ENCODE results near the gene TSPAN16.

The TSPAN16 gene, protein sequence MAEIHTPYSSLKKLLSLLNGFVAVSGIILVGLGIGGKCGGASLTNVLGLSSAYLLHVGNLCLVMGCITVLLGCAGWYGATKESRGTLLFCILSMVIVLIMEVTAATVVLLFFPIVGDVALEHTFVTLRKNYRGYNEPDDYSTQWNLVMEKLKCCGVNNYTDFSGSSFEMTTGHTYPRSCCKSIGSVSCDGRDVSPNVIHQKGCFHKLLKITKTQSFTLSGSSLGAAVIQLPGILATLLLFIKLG

DNA sequence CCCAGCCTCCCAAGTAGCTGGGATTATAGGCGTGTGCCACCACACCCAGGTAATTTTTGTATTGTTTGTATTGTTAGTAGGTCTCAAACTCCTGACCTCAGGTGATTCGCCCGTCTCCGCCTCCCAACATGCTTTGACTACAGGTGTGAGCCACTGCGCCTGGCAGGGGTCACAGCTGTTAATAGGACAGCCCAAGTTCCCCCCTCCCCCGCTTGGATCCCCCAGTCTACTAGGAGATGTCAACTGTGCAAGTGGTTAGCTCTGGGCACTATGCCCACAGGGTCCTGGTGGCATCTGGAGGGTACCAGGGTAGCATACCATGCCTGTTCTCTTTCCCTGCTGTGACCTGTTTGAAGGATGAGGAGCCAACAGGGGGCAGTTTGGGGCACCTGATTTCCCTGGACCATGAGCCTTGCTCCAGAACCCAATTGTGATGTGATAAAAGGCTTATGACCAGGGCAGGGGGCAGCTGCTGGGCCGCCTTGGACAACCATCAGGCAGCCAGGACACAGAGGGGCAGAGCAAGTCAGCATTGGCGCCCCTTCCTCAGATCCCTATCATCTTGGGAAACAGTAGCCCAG, at the start of gene TSPAN16:
Gene TSPAN16 (plus strand): TSS at position 496 of the 581 bp plus-strand sequence. CDS start 138 bp downstream, outside the sequence.
- no peak for DNase-seq (ENCODE audit: low read depth)

DNA sequence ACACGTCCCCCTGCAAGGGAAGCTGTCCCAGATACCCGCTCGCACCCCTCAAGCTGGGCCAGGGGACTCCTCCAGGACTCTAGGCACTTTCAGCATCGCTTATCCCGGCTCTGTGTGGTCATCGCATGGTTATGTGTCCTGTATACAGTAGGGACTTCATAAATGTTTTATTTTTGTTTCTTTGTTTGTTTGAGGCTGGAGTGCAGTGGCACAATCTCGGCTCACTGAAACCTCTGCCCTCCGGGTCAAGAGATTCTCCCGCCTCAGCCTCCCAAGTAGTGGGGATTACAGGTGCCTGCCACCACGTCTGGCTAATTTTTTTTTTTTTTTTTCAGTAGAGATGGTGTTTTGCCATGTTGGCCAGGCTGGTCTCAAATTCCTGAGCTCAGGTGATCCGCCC, 49.0 kb upstream of the TSPAN16 start:
- no peak for DNase-seq (ENCODE audit: low read depth)

GRCh38 chr19:11247391-11247790, 48.6 kb upstream of the TSPAN16 start:
- DNase-seq (ENCODE audit: low read depth): no peak

GRCh38 chr19:11247934-11248333, 48.0 kb upstream of the TSPAN16 start:
- DNase-seq (ENCODE audit: low read depth): no peak

DNA sequence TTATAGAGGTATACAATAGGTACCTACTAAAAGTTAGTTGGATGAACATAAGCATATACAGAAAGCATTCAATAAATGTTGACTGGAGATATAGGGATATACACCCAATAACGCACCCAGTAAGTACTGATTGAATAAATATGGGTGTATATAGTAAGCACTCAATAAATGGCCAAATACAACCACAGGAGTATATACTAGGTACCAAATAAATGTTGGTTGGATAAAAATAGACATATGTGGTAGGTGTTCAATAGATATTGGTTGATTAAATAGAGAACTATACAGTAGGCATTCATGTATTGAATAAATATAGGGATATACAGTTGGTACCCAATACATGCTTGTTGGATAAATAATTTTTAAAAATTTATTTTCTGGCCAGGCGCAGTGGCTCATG, 47.1 kb upstream of the TSPAN16 start:
- no peak for DNase-seq (ENCODE audit: low read depth)

DNA sequence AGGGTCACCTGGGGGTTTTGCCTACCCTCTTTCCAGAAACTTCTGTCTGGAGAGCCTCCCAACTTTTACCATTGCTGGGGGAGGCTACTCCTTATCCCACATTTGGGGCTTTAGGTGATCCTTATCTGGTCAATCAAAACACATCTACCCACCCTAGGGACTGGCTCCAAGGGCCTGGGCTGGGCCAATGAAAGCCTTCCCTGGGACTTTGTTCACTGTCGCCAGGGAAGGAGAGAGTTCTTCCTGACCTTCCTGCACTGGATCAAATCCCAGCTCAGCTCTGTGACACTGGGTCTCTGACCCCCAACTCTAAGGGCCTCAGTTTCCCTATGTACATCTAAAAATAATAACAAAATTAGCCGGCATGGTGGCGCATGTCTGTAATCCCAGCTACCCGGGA, 44.7 kb upstream of the TSPAN16 start:
- no peak for DNase-seq (ENCODE audit: low read depth)

GRCh38 chr19:11251650-11252314, 44.2 kb upstream of the TSPAN16 start:
- no peak for DNase-seq (ENCODE audit: low read depth)

DNA sequence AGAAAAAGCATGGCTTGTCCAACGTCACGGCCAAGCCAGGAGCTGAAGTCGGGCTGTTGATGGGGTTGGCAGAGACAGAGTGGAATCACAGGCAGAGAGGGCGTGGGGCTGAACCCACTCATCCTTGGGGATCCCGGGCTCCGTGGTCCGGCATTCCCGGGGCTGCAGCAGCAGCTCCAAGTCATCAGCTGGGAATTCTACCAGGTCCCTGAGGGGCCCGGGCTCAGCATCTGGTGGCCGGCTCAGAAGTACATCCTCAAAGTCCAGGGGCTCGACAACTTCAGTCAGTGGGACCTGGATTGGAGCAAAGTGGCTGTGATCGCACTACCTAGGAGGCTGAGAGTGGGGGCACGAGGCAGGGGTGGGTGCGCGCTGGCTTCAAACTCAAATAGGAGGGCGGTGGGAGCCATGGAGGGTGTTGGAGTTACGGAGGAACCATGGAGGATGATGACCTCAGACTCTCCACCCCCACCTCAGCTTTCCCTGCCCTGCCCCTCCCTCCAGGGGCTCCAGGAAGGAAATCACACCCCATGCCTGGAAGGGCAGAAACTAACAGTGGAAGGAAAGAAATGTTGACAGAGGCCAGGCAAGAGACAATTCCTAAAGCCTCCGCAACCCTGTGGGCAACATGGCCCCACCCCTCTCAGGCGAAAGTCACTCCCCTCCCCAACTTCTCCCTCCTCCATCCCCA, 43.1 kb upstream of the TSPAN16 start:
- DNase-seq (ENCODE audit: low read depth): no peak

GRCh38 chr19:11254666-11255065, 41.3 kb upstream of the TSPAN16 start:
- no peak for DNase-seq (ENCODE audit: low read depth)

- DNase-seq (ENCODE audit: low read depth): no peak
These were observed 39.8 kb upstream of the TSPAN16 start for GRCh38 chr19:11256189-11256588.

DNA sequence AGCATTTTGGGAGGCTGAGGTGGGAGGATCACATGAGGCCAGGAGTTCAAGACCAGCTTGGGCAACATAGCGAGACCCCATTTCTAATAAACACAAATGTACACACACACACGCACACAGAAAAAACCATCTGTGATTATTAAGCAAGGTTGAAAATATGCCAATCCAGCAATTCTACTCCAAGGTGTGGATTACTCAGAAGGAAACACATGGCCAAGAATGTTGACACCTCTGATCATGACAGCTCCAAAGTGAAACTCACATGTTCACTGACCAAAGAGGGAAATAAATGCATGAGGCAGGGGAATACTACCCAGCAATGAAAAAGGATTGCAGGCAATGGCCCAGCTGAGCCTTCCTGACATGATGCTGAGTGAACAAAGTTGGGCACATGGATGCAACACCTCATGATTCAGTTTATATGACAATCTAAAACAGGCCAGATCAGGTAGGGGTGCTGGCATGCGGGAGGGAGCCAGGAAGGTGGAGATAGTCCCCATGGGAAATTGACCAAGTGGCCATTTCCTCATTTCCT, 38.0 kb upstream of the TSPAN16 start:
- no peak for DNase-seq (ENCODE audit: low read depth)

GRCh38 chr19:11260996-11261395, 35.0 kb upstream of the TSPAN16 start:
- no peak for DNase-seq (ENCODE audit: low read depth)

GRCh38 chr19:11261431-11261970, 34.5 kb upstream of the TSPAN16 start:
- DNase-seq (ENCODE audit: low read depth): no peak

DNA sequence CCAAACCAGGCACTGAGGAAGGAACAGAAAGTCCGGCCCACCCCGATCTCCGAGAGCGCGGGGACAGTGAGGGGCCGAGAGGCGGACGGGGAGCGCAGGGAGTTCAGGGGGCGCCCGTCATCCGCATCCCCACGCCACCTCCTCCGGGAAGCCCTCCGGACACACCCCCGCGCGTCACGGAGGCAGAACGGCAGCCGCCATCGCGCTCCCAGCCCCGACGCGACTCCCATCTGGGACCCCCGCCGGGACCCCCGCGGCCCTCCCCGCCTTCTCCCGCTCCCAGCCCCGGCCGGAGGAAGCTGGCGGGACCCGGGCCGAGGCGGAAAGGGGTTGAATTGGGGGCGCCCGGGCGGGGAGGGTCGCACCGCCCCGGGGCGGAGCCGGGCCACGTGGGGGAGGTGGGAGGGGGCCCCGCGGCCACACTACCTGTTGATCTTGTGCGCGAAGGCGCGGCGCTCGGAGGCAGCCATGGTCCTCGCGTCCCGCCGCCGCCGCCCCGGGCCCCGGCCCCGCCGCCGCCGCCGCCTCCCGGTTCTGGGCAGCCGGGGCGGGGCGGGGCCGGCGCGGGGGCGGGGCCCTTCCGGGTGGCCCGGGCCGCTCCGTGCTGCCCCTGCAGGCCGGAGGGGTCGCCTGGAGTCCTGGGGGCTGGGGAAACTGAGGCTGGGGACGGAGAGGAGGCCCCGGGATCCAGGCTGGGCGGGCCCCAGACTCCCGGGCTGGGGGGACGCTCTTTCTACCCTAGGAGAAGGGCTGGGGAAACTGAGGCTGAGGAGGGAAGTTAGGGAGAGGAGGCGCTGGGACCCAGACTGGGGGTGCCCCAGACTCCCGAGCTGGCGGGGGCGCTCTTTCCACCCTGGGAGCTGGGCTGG, 33.8 kb upstream of the TSPAN16 start, which contains the start of gene DOCK6:
Gene DOCK6 (minus strand): TSS at position 554 of the 869 bp plus-strand sequence. CDS start 84 bp downstream, at position 470.
- DNase-seq (ENCODE audit: low read depth): no peak

DNA sequence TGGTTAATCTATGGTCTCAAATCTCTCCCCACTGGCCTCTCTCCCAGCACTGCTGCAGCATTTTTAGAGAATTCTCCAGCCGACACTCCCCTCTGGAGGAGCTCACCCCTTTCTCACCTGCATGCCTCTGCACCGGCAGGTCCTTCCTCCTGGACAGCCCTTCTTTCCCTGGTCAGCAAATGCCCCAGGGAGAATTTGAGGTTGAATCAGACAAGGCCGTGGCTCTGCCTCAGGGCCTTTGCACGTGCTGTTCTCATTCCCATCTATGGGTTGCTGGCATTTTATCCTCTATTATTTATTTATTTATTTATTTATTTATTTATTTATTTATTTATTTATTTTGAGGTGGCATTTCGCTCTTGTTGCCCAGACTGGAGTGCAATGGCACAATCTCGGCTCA, 32.2 kb upstream of the TSPAN16 start:
- DNase-seq (ENCODE audit: low read depth): no peak

DNA sequence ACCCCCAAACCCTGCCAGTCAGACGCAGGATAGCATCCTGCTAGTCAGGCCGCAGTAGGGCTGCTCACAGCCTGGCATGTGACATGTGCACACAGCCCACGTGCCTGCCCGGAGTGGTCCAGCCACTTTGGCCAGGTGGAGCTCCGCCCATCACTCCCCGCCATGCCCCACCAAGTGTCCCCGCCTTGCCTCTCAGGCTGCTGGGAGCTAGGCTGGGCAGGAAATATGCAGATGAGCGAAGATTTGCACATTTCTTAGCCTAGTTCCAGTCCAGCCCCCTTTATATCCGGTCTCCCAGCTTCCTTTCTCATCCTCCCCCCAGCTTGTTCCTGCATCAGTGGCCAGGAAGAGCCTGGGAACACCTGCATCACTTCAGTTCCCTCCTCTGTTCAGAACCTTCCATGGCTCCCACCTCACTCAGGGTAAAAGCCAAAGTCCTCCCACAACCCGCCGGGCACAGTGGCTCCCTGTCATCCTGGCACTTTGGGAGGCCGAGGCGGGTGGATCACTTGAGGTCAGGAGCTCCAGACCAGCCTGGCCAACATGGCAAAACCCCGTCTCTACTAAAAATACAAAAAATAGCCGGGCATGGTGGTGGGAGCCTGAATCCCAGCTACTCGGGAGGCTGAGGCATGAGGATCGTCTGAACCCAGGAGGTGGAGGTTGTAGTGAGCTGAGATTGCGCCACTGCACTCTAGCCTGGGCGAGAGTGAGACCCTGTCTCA, 31.3 kb upstream of the TSPAN16 start:
- no peak for DNase-seq (ENCODE audit: low read depth)

DNA sequence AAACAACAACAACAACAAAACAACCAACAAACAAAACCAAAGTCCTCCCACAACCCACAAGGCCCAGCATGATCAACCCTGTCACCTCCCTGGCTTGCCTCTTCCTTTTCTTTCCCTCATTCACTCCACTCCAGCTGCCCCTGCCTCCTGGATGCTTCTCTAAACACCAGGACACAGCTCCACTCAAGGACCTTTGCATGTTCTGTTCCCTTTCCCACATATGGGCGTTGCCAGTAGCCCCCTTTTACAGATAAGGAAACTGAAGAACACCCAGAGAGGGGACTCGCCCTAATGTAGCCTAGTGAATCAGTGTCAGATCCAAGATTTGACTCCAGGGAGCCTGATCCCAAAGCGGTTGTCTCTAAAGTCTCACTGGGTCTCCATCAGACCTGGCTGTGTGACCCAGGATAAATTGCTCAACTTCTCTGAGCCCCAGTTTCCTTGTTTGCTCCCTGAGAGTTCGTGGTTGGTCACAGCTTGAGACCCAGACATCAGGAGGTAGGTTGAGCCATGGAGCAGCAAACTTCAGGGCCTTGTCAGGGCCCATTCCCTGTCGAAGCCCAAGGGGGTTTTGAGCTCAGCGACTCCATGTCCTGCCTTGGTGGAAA, 30.7 kb upstream of the TSPAN16 start:
- DNase-seq (ENCODE audit: low read depth): no peak

DNA sequence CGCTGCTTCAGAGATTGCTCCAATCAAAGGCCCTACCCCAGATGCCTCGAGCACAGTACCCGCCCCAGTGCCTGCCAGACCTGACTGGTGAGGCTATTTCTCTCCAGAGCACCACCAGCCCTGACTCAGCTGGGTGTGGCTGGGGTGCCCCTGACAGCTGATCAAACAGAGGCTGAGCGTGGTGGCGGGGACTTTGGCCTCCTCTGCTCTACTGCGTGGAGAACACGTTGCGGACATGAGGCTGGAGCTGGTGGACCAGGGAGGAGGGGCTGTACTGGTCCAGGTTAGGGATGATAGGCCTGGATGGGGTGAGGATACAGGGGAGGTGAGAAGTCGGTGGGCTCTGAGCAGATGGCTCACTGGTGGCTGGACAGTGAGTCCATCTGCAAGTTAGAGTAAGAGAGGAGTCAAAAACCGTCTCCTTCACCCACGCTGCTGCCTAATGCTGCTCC, 30.1 kb upstream of the TSPAN16 start:
- DNase-seq (ENCODE audit: low read depth): no peak

DNA sequence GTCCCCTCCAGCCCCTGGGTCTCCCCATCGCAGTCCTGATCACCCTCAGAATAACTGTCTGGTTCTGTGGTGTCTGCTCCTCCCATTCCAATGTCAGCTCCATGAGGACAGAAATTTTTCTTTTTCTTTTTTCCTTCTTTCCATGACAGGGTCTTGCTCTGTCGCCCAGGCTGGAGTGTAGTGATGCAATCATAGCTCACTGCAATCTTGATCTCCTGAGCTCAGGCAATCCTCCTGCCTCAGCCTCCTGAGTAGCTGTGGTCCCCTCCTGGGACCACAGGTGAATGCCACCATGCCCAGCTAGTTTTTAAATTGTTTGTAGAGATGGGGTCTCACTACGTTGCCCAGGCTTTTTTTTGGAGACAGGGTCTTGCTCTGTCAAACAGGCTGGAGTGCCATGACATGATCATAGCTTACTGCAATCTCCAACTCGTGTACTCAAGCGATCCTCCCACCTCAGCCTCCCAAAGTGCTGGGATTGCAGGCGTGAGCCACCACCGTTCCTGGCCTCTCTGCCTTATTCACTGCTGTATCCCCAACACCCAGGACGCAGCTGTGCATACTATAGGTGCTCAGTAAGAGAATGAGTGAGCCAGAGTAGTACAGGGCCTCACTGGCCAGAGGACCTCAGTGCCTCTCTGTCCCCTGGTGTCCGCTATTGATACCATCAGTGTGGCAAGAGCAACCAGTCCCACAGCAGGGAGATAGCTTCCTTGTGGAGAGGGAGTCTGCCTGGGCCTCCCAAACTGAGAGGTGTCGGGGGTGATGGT, 28.5 kb upstream of the TSPAN16 start:
- DNase-seq (ENCODE audit: low read depth): no peak
